ENCODE results near the gene CSN2. TPM values are rescaled to one million over a fixed set of nuclear protein-coding genes. Genes with fewer than 3 reads are reported as not detected.

Gene CSN2
- total and polyA plus RNA-seq, 2 of the 4 experiments (the other 2 are of a cell fraction) = not detected

DNA sequence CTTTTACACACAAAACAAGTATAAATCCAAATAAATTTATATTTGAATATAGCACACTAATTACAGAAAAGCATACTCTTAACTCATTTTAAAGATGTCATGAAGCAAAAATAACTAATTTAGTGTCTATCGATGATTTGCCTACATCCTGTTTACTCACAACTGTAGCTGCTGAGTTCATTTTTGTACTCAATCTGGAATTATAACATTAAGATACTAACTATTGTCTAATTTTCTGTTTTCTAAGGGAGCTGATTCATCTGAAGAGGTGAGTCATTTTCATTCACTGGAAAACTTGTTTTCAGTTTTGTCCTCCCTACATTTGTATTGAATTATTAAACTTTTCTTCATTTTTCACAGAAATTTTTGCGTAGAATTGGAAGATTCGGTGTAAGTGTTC lies 33.9 kb upstream of the CSN2 start:
- H2BK20ac ChIP-seq (ENCODE audit: low read depth, low read length) = no peak overlapping the region
- H3K36me3 ChIP-seq (ENCODE audit: control insufficient read depth, insufficient read depth, low read length) = no peaks in the 10 kb centered on the region
- H3K14ac ChIP-seq (replicated peaks; ENCODE audit: low read depth, low read length) = no peak overlapping the region
- H2BK15ac ChIP-seq (ENCODE audit: low read depth, low read length) = no peak overlapping the region
- H2AFZ ChIP-seq (replicated peaks; ENCODE audit: low read length, poor library complexity) = no peak overlapping the region
- H3K4me2 ChIP-seq (ENCODE audit: low read depth, low read length) = no peak overlapping the region
- H3K56ac ChIP-seq (ENCODE audit: extremely low read depth, insufficient read depth, low read length) = no peak overlapping the region
- ATAC-seq (ENCODE audit: low read depth) (no peak), DNase-seq (no peak)
- H4K8ac ChIP-seq (ENCODE audit: low read depth in 2 of 2, low read length in 2 of 2) = no peak overlapping the region
- no peak overlapping the region for H2AK9ac ChIP-seq (replicated peaks; ENCODE audit: low read depth, low read length, poor library complexity)
- no CpG with 5 or more reads among the region's 3 CpGs for WGBS, 2 experiments (ENCODE audit: extremely low coverage in 2 of 2, insufficient read length in 1 of 2)
- intact Hi-C loops (cut with micrococcal nuclease) (no loop called here), in situ Hi-C loops (cut with MboI; ENCODE audit: low sequenced_read_pairs) (no loop called here), dilution Hi-C loops (cut with HindIII; ENCODE audit: low sequenced_read_pairs, unreplicated experiment) (no loop called here)
- no peak overlapping the region for H2BK5ac ChIP-seq (ENCODE audit: low read depth, low read length, poor library complexity, severe bottlenecking)
- no peak overlapping the region for H2AK5ac ChIP-seq (ENCODE audit: low read depth, low read length)
- H3K18ac ChIP-seq (ENCODE audit: low read depth, low read length) = no peak overlapping the region
- H3K4ac ChIP-seq (ENCODE audit: low read depth, low read length) = no peak overlapping the region
- no peaks in the 10 kb centered on the region for H3K79me1 ChIP-seq (ENCODE audit: low read depth in 1 of 2, low read length in 2 of 2)
- no peaks in the 10 kb centered on the region for H3K27me3 ChIP-seq (ENCODE audit: control insufficient read depth, insufficient read depth, low read length)
- no peaks in the 10 kb centered on the region for H3K9me3 ChIP-seq (ENCODE audit: control insufficient read depth, insufficient read depth, low read length)
- H3K27ac ChIP-seq (ENCODE audit: insufficient read depth, low read length) = no peak overlapping the region
- no peak overlapping the region for H3K23ac ChIP-seq (ENCODE audit: low read depth, low read length)
- ChIA-PET CTCF (no interaction called here), POLR2A (ENCODE audit: unreplicated experiment) (no interaction called here)
- no peaks in the 10 kb centered on the region for H3K9me1 ChIP-seq (ENCODE audit: insufficient read depth, low read length)
- H3K4me3 ChIP-seq (ENCODE audit: insufficient read depth, low read depth, low read length) = no peak overlapping the region
- no peak overlapping the region for H2BK120ac ChIP-seq (ENCODE audit: low read depth, low read length)
- H4K5ac ChIP-seq (ENCODE audit: low read depth, low read length) = no peak overlapping the region
- BruUV-seq (replicated peaks) = no TSS peak
- no peaks in the 10 kb centered on the region for H3K4me1 ChIP-seq (ENCODE audit: control insufficient read depth, insufficient read depth, low read length)
- H4K20me1 ChIP-seq (ENCODE audit: insufficient read depth, low read length) = no peaks in the 10 kb centered on the region
- H3K9ac ChIP-seq (ENCODE audit: low read depth, low read length) = no peak overlapping the region
- TF ChIP-seq CTCF (conservative IDR thresholded peaks at IDR 0.05; ENCODE audit: low read depth, low read length) (no peak), CHD1 (IDR thresholded peaks at IDR 0.05; ENCODE audit: low read depth, low read length) (no peak), MAFK (IDR thresholded peaks at IDR 0.05; ENCODE audit: low read depth, low read length) (no peak), MAZ (IDR thresholded peaks at IDR 0.05; ENCODE audit: borderline replicate concordance, low read depth, low read length) (no peak), CEBPB (IDR thresholded peaks at IDR 0.05; ENCODE audit: low read depth, low read length) (no peak), NFE2L2 (IDR thresholded peaks at IDR 0.05; ENCODE audit: low read depth, low read length) (no peak), RCOR1 (IDR thresholded peaks at IDR 0.05; ENCODE audit: insufficient replicate concordance, low read length) (no peak), SMC3 (IDR thresholded peaks at IDR 0.05; ENCODE audit: low read depth, low read length) (no peak), MXI1 (IDR thresholded peaks at IDR 0.05; ENCODE audit: borderline replicate concordance, low read depth, low read length) (no peak), BHLHE40 (IDR thresholded peaks at IDR 0.05; ENCODE audit: low read depth, low read length) (no peak), POLR2A (IDR thresholded peaks at IDR 0.05; ENCODE audit: low read depth, low read length) (no peak), RFX5 (IDR thresholded peaks at IDR 0.05; ENCODE audit: low read depth, low read length) (no peak), RAD21 (IDR thresholded peaks at IDR 0.05; ENCODE audit: low read length) (no peak), FOS (IDR thresholded peaks at IDR 0.05; ENCODE audit: low read depth, low read length) (no peak)
- TF ChIP-seq, protein P1, sequence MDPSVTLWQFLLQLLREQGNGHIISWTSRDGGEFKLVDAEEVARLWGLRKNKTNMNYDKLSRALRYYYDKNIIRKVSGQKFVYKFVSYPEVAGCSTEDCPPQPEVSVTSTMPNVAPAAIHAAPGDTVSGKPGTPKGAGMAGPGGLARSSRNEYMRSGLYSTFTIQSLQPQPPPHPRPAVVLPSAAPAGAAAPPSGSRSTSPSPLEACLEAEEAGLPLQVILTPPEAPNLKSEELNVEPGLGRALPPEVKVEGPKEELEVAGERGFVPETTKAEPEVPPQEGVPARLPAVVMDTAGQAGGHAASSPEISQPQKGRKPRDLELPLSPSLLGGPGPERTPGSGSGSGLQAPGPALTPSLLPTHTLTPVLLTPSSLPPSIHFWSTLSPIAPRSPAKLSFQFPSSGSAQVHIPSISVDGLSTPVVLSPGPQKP (IDR thresholded peaks at IDR 0.05; ENCODE audit: borderline replicate concordance, low read depth, low read length) = no peak
- TF ChIP-seq, protein P2, sequence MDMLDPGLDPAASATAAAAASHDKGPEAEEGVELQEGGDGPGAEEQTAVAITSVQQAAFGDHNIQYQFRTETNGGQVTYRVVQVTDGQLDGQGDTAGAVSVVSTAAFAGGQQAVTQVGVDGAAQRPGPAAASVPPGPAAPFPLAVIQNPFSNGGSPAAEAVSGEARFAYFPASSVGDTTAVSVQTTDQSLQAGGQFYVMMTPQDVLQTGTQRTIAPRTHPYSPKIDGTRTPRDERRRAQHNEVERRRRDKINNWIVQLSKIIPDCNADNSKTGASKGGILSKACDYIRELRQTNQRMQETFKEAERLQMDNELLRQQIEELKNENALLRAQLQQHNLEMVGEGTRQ (IDR thresholded peaks at IDR 0.05; ENCODE audit: low read depth, low read length) = no peak
- H4K91ac ChIP-seq (ENCODE audit: insufficient read depth, low read depth, low read length) = no peak overlapping the region
